Progenitor cell of endocrine pancreas (in vitro differentiated cells): ENCODE measurements around the gene LMAN1L. TPM values are rescaled to one million over a fixed set of nuclear protein-coding genes. Genes with fewer than 3 reads are reported as not detected.
A peak's percentile ranks its signal among the peaks of the same experiment; 100 is the strongest.

Source experiments
- DNase-seq: peaks from one replicate; pipeline ENCODE4 v3.0.0; 2021; ENCODE audit warnings: low spot score; ENCODE audit not compliant: unreplicated experiment
- H3K27ac Mint-ChIP-seq: 2 replicates; pipeline ENCODE4 v1.8.0; 2021; ENCODE audit warnings: mild to moderate bottlenecking, moderate library complexity, mixed read lengths
- H3K27me3 Mint-ChIP-seq: 2 replicates; pipeline ENCODE4 v1.8.0; 2021; ENCODE audit warnings: mixed read lengths
- H3K36me3 Mint-ChIP-seq: 2 replicates; pipeline ENCODE4 v1.8.0; 2022; ENCODE audit warnings: mixed read lengths; ENCODE audit not compliant: insufficient read depth
- H3K4me1 Mint-ChIP-seq: 2 replicates; pipeline ENCODE4 v1.8.0; 2021; ENCODE audit warnings: low read depth, mixed read lengths
- H3K4me3 Mint-ChIP-seq: 2 replicates; pipeline ENCODE4 v1.8.0; 2021; ENCODE audit warnings: low read depth, mild to moderate bottlenecking, moderate library complexity, mixed read lengths
- H3K9me3 Mint-ChIP-seq: 2 replicates; pipeline ENCODE4 v1.8.0; 2021; ENCODE audit warnings: low read depth, mixed read lengths
- total RNA-seq: library from RNA; stranded (reverse); gene quantifications from 2 replicates; pipeline ENCODE4 v1.2.1, GENCODE V29; 2021
- TF ChIP-seq, protein P1 (sequence below): fragments of 200-600 bp; sonication (generic); IDR thresholded peaks from one replicate; pipeline ENCODE4 v1.5.0; 2021; ENCODE audit warnings: antibody characterized with exemption, mild to moderate bottlenecking; ENCODE audit not compliant: unreplicated experiment

Gene LMAN1L
- total RNA-seq, 1 donor from 2014 or later, result not detected

DNA sequence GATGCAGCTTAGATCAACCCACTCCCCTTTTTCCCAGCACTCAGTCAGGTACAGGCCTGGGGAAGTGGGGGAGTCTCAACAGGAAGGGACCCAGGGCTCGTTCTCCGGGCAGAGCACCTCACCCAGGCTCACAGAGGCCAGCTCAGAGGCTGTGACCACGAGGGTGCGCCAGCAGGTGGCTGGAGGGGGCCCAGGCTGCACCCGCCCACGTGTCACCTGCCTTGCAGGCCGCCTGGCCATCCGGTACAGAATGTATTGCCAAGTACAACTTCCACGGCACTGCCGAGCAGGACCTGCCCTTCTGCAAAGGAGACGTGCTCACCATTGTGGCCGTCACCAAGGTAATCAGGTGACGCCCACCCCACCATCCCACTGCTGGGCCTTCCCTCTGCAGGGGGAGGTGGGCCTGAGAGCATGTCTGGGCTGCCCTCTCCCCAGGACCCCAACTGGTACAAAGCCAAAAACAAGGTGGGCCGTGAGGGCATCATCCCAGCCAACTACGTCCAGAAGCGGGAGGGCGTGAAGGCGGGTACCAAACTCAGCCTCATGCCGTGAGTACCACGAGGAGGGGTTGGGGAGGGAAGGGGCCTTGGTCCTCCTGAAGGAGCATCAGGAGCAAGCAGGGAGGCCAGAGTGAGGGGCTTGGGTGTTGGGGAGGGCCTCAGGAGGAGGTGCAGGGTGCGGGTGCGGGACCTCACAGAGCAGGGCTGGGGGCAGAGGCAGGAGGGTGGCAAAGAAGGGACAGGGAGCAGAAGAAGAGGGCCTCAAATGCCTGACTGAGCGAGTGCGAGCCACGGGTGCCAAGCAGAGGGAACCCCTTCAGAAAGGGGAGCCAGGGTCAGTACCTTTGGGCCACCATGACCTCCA, 14.0 kb upstream of the LMAN1L start:
- no peak for DNase-seq
- Mint-ChIP-seq H3K4me1 (no peaks in the 10 kb centered on the region), H3K9me3 (no peaks in the 10 kb centered on the region), H3K4me3 (no peak overlapping the region), H3K27ac (no peak overlapping the region), H3K27me3 (no peaks in the 10 kb centered on the region), H3K36me3 (peaks cover 2% of the 10 kb centered on the region)
- TF ChIP-seq, protein P1, sequence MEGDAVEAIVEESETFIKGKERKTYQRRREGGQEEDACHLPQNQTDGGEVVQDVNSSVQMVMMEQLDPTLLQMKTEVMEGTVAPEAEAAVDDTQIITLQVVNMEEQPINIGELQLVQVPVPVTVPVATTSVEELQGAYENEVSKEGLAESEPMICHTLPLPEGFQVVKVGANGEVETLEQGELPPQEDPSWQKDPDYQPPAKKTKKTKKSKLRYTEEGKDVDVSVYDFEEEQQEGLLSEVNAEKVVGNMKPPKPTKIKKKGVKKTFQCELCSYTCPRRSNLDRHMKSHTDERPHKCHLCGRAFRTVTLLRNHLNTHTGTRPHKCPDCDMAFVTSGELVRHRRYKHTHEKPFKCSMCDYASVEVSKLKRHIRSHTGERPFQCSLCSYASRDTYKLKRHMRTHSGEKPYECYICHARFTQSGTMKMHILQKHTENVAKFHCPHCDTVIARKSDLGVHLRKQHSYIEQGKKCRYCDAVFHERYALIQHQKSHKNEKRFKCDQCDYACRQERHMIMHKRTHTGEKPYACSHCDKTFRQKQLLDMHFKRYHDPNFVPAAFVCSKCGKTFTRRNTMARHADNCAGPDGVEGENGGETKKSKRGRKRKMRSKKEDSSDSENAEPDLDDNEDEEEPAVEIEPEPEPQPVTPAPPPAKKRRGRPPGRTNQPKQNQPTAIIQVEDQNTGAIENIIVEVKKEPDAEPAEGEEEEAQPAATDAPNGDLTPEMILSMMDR, result no peak

DNA sequence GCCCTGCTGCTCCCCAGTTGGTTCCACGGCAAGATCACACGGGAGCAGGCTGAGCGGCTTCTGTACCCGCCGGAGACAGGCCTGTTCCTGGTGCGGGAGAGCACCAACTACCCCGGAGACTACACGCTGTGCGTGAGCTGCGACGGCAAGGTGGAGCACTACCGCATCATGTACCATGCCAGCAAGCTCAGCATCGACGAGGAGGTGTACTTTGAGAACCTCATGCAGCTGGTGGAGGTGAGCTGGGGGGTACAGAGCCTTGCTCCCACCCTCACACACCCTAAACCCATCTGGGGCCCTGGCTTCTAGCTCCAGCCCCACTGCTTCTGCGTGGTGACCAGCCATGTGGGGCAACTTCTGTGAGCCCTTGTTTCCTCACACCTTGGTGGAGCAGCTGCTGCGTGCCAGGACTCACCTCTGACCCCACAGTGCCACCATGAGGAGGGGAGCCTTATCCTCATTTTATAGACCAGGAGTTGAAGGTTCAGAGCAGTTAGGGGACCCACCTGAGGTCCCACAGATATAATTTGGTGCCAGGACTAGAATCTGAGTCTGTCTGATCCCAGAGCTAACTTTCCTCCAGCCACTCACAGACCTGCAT, 13.3 kb upstream of the LMAN1L start:
- Mint-ChIP-seq H3K27me3 (no peaks in the 10 kb centered on the region), H3K9me3 (no peaks in the 10 kb centered on the region), H3K36me3 (peaks cover 7% of the 10 kb centered on the region), H3K4me3 (no peak overlapping the region), H3K27ac (no peak overlapping the region), H3K4me1 (no peaks in the 10 kb centered on the region)
- TF ChIP-seq, protein P1, result no peak
- no peak for DNase-seq

DNA sequence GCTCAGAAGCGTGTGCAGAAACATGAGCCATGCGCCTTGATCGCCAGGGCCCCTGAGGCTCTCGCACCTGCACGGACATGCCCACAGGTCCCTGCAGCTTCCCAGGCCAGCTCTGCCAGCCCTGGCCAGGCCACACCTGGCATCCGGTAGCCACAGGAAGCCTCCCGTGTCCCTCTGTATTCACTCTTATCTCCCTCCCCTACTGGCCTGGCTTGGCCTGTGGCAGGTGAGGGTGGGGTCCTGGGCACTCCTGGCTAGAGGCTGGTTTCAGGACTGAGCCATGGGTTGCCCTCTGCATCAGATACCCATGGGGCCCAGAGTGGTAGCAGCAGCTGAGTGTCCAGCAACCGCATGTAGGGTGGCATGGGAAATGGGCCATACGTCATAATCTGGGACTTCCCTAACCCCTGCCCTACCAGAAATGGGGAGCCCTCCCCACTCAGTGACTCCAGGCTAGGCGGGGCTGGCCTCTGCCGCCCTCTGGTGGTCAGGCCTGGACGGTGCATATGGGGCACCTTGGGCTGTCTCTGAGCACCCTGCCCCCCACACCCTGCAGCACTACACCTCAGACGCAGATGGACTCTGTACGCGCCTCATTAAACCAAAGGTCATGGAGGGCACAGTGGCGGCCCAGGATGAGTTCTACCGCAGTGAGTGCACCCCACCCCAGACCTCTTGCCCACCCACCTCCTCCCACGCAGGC, 12.6 kb upstream of the LMAN1L start:
- H3K27me3 Mint-ChIP-seq, result no peaks in the 10 kb centered on the region
- H3K36me3 Mint-ChIP-seq, result peaks cover 9% of the 10 kb centered on the region
- no peaks in the 10 kb centered on the region for H3K9me3 Mint-ChIP-seq
- H3K4me3 Mint-ChIP-seq, result no peak overlapping the region
- H3K4me1 Mint-ChIP-seq, result no peaks in the 10 kb centered on the region
- H3K27ac Mint-ChIP-seq, result no peak overlapping the region
- DNase-seq, result peak; percentile 60
- TF ChIP-seq, protein P1, result peak; percentile 86

DNA sequence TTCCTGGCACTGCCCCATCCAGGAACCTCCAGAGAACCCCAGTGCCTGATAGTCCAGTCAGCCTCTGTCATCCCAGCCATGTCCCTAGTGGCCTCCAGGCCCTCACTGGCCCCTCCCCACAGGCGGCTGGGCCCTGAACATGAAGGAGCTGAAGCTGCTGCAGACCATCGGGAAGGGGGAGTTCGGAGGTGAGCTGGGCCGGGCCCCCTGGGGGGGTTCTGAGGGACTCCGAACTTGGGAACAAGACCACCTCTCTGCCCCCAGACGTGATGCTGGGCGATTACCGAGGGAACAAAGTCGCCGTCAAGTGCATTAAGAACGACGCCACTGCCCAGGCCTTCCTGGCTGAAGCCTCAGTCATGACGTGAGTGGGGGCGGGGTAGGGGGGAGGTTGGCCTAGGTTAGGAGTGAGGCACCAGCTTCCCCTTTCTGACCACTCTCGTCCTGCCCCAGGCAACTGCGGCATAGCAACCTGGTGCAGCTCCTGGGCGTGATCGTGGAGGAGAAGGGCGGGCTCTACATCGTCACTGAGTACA, 12.0 kb upstream of the LMAN1L start:
- Mint-ChIP-seq H3K27ac (no peak overlapping the region), H3K4me1 (no peaks in the 10 kb centered on the region), H3K9me3 (no peaks in the 10 kb centered on the region), H3K4me3 (no peak overlapping the region), H3K36me3 (peaks cover 9% of the 10 kb centered on the region), H3K27me3 (no peaks in the 10 kb centered on the region)
- no peak for DNase-seq
- TF ChIP-seq, protein P1, result no peak
